GM19099 (cell line): Measurements from ENCODE around the gene RPIA.
A peak's percentile ranks its signal among the peaks of the same experiment; 100 is the strongest.

Experiments used
- POLR2A ChIP-seq: IDR thresholded peaks from 3 replicates; pipeline ENCODE4 v1.6.1; 2011; ENCODE audit warnings: low read depth; ENCODE audit not compliant: insufficient read length; ENCODE audit errors: extremely low read depth

The RPIA gene

DNA sequence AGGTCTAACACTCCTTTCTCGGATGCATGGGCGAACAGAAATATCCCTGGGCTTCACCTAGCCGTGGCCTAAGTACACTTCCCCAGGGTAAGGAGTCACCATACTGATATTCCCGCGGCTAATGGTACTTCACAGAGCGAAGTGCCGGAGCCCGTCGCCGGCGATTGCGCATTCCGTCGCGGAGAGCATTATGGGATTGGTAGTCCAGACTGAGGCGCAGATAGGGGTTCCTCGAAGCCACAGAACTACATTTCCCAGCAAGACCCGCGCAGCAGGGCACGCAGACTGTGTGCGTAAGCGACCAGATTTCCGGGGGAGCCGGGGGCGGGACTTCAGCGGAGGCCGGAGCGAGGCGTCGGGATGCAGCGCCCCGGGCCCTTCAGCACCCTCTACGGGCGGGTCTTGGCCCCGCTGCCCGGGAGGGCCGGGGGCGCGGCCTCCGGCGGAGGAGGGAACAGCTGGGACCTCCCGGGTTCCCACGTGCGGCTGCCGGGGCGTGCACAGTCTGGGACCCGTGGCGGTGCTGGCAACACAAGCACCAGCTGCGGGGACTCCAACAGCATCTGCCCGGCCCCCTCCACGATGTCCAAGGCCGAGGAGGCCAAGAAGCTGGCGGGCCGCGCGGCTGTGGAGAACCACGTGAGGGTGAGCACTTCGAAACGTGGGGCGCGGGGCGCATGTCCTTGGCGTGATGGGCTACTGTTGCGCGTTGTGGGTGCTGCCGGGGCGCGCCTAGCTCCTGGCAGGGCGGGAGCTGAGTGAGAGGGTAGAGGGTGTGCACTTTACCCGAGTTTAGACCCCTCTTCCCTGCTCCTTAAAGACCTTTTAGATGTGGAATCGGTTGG, at the start of gene RPIA:
Gene RPIA, plus strand, starts transcription at position 335 of the 845 bp plus-strand sequence. Its CDS starts 26 bp downstream, at position 361.
- peak; percentile 76 for TF ChIP-seq POLR2A

GRCh38 chr2:88642278-88642677, 49.2 kb upstream of the RPIA start:
- TF ChIP-seq POLR2A: no peak

- no peak for TF ChIP-seq POLR2A
Observed at GRCh38 chr2:88651646-88652045, 39.8 kb upstream of the RPIA start.

DNA sequence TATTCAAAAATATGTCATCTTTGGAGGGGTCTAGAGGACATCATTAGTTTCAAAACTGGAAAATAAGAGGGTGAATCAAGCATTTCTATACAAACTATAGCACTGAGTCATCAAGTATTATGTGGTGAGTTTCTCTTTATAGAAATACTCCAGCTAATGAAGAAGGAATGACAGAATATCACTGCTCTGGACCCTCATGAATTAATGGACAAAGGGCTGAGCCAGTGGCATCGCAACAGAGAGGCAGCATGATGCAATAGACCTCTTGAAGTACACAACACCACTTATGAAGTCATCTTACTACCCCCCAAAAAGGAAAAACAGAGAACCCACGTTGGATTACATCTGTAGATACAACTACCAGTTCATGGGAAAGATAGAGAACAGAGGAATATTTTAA, 36.8 kb upstream of the RPIA start:
- TF ChIP-seq POLR2A: no peak

- no peak for TF ChIP-seq POLR2A
Observed at GRCh38 chr2:88656690-88657089, 34.8 kb upstream of the RPIA start.

DNA sequence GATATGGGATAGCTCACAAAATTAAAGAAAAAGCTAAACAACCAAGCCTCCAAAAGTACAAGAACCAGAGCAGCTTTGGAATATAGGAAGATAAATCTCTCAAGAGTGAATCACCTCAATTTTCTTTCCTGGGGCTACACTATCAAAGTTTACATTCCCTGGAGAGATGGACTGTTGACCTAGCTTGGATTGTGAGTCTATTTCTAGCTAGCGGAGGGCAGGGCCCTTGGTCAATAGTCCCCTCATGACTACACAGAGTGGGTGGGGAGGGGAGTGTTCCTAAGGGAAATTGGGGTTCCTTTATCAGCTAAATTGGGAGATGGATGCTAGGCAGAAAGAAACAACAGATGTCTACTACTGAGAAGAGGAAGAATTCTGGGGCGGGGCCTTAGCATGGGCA, 34.3 kb upstream of the RPIA start:
- TF ChIP-seq POLR2A: no peak

DNA sequence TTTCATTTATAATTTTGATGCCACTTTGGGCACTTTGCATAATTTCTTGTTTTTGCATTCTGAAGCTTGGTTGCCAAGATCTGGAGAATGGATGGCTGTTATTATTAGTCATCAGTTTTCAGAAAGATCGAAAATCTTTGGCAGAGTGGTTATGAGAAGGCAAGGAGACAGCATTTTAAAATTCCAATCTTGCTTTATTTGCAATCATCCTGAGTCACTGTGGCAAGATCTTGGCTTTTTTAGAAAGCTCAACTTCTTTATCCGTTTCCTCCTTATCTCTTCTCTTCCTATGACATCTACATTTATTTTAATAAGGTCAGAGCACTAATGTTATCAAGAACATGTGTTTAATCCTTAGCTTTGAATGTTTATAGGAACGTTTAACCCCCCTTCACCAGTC, 33.1 kb upstream of the RPIA start:
- no peak for TF ChIP-seq POLR2A

- TF ChIP-seq POLR2A: no peak
Observed at GRCh38 chr2:88658881-88659537, 32.5 kb upstream of the RPIA start.

GRCh38 chr2:88659538-88659915, 31.9 kb upstream of the RPIA start:
- no peak for TF ChIP-seq POLR2A

- no peak for TF ChIP-seq POLR2A
Observed at GRCh38 chr2:88660622-88661021, 30.9 kb upstream of the RPIA start.

- TF ChIP-seq POLR2A: no peak
Observed at GRCh38 chr2:88666576-88666975, 24.9 kb upstream of the RPIA start.

GRCh38 chr2:88667219-88667618, 24.3 kb upstream of the RPIA start:
- TF ChIP-seq POLR2A: no peak

DNA sequence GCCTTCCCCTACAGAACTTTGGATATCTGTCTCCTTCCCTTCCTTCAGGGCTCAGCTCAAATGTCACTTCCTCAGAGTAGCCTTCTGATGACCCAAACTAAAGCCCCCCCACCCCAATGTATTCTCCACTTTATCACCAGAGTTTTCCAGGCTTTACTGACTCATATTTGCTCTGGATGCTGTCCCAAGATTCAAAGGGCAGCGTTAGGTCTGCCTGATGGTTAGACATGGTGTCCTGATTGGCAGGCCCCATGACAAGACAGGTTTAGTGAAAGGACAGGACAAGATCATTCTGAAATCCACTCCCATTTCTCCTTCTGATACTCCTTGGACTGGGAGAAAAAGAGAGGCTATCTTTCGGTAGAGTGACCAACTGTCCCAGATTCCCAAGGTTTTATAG, 22.6 kb upstream of the RPIA start:
- no peak for TF ChIP-seq POLR2A

- TF ChIP-seq POLR2A: no peak
Observed at GRCh38 chr2:88669482-88670214, 21.8 kb upstream of the RPIA start.

- TF ChIP-seq POLR2A: no peak
Observed at GRCh38 chr2:88671786-88672427, 19.6 kb upstream of the RPIA start.
